DMS153 (cell line): Measurements from ENCODE around the gene CYP4B1.
"Not testable (repeated sequence)": the region's sequence is repeated elsewhere in the genome, so short reads cannot be mapped to it uniquely, and the experiment has no call there.

Experiments
- DNase-seq: peaks from one replicate; lab custom pipeline; 2025; lab: John Stamatoyannopoulos, UW

Gene CYP4B1

DNA sequence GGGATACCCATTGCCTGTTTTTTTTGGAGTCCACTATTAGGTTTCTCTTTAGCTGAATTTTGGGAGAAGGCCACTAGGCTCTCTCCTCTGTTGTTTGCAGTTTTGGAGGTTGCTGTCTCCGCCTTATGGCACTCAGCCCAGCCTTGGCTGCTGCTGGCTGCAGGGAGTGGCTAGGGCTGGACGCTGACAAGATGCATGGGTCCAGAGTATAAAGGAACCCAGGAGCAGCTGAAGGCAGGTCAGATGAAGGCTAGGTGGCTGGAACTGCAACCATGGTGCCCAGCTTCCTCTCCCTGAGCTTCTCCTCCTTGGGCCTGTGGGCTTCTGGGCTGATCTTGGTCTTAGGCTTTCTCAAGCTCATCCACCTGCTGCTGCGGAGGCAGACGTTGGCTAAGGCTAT, at the start of gene CYP4B1:
Gene CYP4B1, plus strand, starts transcription at position 237 of the 400 bp plus-strand sequence. Its CDS starts 36 bp downstream, at position 273.
- DNase-seq: no peak

DNA sequence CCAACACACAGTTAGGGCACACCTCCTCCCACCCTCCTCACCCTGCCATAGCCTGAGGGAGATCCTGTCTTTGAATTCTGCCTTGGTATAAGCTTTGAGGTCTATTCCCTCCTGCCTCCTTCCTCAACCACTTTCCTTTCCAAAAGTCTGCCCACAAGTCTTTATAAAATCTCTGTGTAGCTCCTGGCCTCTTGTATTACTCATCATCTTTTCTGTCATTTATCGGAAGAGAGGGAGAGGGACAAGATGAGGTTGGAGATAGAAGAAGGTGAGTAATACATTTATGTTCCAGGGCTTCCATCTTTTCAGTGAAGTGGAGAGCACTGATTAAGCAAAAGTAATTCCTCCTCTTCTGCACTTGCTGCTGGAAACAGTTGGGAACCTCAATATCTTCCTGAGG, 49.4 kb upstream of the CYP4B1 start:
- no peak for DNase-seq

DNA sequence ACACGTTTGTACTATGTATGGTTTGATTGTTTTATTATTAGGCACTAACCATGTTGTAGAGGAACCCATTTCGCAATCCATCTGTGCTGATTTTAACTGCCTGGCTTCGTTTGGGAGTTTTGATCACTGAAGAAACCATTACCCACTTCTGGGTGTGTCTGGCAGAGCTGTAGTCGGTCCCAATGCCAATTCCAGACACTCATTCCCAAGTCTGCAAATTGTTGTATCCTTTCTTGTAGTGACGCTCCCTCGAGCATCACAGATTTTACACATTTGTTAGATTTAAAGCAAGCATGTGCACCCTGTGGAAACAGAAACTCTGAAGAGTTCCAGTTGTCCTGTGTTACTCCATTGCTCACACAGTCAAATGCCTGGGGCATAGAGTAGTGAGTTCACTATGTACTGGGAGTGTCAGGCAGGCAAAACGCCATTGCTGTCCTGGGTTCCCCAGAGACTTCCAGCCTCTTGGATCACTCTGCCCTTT, 48.9 kb upstream of the CYP4B1 start:
- no peak for DNase-seq

DNA sequence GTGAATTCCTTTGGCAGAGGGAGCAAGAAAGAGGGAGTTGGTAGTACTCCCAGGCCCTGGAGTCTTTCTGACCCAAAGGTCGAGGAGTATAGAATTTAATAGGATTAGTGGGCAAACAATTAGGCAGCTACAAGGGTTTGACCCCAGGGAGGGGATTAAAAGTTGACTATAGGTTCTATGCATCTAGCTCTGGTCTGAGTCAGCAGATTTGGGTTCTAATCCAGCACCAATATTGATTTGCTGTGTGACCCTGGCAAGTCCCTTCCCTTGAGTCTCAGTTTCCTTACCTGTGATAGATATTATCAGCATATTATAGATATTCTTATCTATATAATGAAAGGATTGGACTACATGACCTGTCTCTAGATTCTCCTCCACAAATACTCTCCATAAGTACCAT, 44.9 kb upstream of the CYP4B1 start:
- no peak for DNase-seq

DNA sequence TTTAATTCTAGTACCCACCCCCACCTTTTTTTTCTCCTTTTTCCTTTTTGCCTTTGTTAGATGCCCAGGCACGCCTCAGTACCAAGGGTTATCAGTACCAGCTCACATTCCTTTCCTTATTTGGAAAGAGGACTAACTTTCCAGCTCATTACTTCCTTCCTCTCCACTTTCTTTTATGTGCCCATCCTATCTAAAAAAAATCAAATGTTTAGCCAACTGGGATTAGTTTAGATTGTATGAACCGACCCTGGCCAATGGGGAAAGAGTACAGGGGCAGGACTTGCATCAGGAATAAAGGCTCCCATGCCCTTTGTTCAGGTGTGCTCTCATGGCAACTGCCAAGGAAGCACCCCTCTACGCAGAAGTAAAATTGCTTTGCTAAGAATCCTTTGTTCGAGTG, 44.1 kb upstream of the CYP4B1 start:
- peak; percentile 28 for DNase-seq

DNA sequence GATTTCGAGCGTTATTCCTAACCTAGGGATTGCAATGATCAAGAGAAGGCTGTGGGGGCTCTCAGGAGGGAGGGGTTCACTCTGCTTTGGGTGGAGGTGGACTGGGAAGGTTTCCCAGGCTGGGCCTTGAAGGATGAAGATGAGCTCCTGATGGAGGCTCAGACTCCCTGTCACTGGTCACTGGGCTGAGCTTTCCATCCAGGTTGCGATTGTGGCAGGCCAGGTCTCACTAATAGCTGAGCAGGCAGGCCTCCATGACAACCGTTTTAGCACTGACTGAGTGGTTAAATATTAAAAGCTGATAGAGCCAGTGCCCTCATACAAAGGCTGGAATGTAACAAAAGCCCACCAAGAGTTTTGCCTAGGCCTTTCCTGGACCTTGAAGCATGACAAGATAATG, 43.7 kb upstream of the CYP4B1 start:
- no peak for DNase-seq

DNA sequence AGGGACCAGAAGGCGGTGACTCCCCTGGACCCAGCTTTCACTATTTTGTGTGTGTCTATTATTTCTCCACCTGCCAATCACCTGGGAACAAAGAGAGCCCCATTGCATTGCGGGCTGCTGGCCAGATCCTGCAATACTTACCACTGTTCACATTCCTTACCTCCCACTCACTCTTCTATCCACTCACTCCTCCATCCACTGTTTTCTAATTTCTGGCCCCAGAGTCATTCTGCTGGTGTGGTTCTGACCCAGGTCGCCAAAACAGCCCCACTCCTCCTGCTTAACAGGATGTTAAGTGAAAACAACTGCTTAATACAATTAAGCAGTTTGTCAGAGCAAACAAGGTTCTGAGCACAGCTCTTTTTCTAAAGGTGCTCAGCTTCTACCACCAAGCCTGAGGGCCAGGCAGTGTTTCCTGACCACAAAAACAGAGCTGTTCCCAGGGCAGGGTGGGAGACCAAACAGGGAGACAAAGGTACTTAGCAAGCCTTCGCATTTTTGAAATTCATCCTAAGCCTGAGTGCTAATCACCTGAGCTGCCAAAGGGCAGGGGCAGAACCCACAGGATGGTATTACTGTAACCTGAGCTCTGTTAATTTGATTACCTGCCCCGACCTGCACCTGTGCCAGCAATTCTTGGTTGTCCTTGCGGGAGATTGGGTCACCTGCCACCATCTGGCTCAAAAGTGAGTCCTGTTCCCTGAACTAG, 41.4 kb upstream of the CYP4B1 start:
- DNase-seq: peak; percentile 96

DNA sequence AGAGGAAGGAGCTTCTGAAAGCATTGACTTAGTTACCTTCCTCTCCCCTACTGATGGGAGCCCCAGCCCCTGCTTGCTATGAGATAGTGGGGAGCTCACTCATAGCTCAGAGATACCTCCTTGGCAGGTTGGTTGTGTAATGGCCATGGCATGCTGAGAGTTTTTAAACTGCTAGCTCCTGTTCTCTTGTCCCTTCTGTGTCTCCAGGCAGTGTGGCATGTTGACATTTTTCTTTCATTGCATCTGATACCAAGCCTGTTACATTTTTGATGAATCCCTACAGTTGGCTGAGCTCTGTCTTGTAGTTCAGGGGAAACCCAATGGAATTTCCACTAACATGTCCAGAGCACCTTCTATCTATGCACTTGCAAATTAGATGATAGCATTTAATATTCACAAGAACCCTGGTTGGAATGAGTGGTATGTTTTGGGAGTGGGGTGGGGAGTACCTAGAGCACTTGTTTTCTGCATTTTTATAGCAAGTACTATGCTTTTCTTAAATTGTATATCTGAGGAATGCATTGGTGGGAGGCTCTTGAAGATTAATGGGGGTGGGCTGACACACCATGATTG, 40.8 kb upstream of the CYP4B1 start:
- DNase-seq: no peak

DNA sequence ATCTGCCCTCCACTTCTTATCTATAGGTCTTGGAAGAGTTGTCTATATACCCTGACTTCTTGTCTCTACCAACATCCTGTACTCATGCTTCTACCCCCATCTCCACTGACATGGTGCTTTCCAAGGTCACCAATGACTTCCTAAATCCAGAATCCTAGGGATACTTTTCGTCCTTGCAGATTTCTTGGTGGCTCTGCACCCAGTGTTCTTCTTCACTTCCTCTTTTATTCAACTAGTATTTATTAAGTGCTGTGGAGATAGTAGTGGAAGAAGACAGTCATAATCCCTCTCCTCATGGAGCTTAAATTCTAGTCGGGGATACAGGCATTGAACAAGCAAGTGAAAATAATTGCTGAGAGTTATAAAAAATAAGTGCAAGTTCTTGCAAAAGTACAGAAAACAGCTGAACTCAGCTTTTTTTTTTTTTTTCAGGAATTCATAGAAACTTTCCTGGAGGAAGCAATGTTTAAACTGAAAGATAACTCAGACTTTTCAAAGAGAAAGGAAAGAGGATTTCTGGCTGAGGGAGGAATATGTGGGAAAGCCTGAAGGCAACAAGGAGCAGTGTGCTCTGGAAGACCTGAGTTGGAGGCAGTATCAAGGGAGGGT, 38.2 kb upstream of the CYP4B1 start:
- no peak for DNase-seq

DNA sequence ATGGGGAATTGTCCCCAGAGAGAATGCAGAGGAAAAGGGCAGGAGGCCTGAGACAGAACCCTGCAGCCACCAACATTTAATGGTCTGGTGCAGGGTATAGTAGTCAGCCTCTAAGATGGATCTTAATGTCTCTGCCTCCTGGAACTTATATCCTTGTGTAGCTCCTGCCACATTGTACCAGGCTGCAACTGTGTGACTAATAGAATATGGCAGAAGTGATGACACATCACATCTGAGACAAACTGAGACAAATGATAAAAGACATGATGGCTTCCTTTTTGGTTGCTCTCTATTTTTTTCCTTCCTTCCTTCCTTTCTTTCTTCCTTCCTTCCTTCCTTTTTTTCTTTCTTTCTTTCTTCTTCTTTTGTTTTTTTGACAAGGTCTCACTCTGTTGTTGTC, 37.1 kb upstream of the CYP4B1 start:
- no peak for DNase-seq

DNA sequence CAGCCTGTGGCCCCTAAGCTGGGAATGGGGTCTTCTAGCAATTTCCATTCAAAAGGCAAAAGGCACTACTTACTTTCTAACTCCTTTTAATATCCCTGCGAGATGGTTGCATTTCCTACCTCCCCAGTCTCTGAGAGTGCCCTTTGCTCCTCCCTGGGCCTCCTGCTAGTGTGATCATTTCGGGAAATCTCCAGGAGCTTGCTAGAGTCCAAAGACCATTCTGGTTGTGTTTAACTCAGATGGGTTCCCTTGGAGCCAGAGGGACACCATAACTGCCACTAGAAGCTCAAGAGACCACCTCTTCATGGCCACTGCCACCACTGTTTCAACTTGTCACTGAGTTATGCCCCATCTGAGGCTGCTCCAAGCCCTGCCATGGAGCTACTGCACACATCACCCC, 34.4 kb upstream of the CYP4B1 start:
- no peak for DNase-seq

DNA sequence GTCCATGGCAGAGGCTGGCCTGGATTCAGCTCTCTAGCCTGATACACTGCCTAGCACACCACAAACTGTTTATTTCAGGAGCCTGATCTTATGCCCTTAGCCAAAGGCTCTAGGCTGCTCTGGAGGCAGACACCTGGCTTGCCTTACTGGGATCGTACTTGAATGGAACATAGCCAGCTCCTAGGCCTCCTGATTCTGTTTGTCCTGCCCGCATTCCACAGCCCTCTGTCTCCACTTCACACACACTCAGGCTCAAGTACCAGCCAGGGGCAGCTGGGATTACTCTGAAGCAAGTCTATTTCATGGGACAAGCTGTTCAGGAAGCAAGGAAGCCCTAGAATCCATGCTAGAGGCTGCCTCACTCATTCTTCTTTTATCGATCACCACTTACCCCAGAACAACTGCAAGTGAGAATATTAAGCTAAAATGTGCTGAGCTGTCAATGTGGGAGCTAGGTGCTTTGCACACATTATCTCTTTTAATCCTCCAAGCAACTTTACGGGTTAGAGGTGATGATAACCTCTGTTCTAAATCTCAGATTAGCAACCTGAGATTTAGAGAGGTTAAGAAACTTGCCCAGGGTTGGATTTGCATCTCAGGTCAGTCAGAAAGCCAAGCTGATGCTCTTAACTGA, 31.1 kb upstream of the CYP4B1 start:
- DNase-seq: peak; percentile 82

DNA sequence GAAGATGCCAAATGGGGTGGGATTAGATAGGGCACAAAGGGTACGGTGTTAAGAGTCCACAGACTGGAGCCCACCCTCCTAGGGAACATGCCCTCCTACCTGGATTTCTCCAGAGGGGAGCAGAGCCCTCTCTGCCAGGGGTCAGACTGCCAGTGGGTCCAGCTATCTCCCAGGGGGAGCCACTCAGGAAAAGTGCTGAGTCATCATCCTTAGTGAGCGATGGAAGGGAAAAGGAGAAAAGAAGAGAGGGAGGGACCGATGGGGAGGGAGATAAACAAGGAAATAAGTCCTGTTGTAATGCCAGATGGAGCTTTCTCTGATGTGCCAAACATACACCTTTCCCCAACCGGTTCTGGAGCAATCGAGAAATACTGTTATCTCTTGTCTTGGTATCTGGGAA, 30.4 kb upstream of the CYP4B1 start:
- no peak for DNase-seq

DNA sequence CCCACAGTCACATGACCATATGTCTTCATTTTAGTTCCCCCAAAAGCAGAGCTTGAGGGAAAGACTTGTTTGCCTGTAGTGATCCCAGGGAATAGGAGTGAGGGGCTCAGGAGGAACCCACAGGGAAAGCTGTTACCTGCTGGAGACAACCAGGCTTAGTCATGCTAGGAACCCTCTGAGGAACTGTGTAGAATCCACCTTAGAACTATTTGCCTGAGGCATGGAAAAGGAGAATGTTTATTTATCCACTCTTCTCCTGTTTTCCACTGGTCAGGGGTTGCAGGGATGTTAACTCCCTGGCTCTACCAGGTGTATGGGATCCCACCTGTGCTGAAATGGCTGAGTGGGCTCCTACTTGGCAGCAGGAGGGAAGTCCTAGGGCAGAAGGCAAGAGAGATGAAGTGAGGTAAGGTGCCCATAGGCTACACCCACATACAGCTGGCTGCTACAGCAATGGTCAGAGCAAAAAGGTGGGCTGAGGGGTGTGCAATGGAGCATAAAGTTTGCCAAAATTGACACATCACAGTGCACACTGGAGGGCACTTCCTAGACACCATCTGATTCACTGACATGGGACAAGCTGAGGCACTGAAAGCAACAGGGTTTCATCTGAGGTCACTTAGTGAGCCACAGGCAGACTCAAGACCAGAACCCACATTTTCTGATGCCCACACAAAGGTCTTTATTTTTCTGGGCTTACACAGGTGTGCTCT, 29.7 kb upstream of the CYP4B1 start:
- DNase-seq: no peak

DNA sequence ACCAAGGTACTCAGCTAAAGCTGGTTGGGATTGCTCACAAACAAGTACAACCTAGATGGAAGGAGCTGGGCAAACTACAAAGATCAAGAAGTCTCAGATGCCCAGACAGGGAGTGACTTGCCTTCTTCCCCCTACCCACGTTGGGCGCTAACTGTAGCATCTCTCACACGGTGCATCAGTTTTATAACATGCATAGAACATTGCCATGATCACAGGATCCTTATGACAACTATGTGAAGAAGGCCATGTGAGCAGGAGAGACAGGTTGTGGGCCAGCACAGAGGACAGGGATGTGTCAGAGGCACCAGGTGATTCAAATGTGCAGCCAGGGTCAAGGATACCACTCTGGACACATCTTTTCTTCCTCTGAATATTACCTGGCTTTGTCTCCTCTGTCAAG, 28.3 kb upstream of the CYP4B1 start:
- DNase-seq: no peak

DNA sequence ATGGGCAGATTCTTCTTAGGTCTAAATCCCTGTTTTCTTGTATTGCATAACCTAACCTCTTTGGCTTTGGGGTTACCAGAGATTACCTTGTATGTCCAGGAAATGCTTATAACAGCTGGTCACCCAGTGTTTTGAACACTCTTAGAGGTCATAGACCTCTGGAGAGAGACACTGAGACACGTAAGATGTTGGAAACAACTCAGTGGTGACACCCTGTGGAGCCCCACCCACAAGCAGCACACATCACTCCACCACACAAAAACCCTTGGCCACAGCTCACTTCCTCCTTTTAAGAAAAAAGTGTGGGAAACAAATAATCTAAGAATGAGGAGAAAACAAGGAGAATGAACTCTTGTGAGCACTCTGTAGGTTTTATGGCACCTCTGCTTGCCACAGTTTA, 26.3 kb upstream of the CYP4B1 start:
- no peak for DNase-seq

DNA sequence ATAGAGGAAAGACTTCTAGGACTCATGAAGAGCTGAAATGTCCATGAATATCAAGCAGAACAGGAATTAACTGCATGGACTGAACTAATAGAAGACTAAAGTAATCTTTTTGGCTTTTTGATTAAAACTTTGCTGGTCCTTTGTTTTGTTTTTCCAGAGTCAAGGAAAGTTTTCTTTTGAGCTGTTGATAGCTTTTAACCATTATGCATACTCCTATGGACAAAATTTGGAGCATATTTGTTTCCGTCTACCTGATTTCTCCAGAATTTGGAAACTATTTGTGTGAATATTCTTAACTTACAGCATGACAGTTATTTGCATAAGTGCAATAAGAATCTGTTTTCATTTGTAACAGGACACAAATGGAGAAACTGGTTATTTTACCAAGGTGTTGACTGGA, 24.5 kb upstream of the CYP4B1 start:
- no peak for DNase-seq

DNA sequence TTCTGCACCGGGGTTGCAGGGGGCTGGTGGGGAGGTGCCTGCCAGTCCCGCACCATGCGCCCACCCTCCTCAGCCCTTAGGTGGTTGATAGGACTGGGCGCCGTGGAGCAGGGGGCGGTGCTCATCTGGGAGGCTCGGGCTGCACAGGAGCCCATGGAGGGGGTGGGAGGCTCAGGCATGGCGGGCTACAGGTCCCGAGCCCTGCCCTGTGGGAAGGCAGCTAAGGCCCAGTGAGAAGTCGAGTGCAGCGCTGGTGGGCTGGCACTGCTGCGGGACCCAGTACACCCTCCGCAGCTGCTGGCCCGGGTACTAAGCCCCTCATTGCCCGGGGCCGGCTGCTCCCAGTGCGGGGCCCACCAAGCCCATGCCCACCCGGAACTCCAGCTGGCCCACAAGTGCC, 20.4 kb upstream of the CYP4B1 start:
- DNase-seq: not testable (repeated sequence)

DNA sequence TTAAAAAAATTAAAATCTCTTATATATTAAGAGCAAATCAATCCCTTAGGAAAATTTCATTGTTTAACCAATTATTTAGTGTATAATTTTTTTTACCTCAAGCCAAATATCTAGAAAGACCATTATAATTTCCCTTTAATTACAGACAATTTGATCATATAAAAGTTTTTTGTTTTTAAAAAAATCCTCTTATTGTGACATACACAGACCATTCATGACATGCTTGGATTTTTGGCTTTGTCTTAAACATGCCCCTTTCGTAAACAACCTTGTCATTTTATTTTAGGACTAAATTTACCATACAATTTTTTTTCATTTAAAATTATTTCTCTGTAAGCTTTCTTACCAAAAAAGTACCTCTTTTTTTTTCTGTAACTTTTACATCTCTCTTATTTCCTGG, 14.2 kb upstream of the CYP4B1 start:
- DNase-seq: no peak

DNA sequence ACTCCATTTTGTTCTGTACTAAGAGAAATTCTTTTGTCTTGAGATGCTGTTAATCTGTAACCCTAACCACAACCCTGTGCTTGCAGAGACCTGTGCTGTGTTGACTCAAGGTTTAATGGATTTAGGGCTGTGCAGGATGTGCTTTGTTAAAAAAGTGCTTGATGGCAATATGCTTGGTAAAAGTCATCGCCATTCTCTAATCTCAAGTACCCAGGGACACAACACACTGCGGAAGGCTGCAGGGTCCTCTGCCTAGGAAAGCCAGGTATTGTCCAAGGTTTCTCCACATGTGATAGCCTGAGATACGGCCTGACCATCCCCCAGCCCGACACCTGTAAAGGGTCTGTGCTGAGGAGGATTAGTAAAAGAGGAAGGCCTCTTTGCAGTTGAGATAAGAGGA, 10.2 kb upstream of the CYP4B1 start:
- DNase-seq: peak; percentile 96

DNA sequence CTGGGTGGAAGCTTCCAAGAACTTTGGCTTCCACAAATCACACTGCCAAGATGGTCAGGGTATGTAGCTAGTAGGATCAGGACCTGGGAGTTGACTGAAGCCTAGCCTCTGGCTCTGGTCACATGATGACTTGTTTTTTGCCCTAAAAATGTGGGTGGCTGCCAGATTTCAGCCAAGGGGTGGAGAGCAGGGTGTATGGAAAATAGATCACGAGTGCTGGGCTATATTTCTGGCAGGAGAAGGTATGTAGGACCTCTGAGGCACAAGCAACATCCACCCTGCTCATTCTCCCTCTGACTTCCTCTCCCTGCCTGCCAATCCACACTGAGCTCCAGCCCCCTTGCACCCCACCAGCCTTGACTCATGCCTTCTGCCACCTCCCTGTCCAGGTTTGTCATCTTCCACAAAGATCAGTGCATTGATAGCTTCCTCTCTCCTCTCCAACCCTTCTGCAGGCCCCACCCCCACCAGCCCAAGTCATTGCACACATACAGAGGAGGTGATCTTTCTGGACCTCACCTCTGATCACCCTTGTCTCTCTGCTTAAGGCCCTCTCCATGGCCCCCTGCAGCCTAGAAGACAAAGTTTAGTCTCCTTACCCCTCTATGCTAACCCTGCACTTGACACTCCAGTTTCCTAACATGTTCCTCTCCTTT, 8.3 kb upstream of the CYP4B1 start:
- DNase-seq: no peak

DNA sequence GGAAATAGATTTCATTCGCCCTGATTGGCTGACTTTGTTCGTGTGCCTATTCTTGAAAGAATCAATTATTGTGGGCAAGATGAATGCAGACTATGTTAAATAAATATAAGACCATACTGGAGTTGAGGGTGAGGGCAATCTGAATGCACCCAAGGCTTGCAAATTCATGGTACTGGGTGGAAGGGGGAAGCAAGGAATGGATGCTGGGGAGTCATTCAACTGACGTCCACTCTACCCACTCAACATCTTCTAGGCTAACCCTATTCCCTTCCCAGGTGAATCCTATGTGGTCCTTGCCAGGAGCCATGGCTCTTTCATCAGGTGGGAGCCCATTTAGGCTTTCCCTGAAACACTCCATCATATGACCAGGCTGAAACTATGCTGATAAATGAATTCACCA, 5.7 kb upstream of the CYP4B1 start:
- DNase-seq: no peak
